Epithelial cell of alveolus of lung (primary cell): ENCODE measurements around the gene CDH6. TPM values are rescaled to one million over a fixed set of nuclear protein-coding genes. Genes with fewer than 3 reads are reported as not detected.

Source experiments
- total RNA-seq: library from RNA; depleted of rRNA; stranded (reverse); fragments of >200 nt; gene quantifications from 2 replicates; pipeline ENCODE4 v1.2.1, GENCODE V29; 2015

CDH6 gene
- total RNA-seq: 3.4 and 12.3 TPM in 2 replicates

GRCh38 chr5:31193591-31194467 is at the start of gene CDH6:
Gene CDH6, plus strand, starts transcription at chr5:31193686. Its CDS starts 73,788 bp downstream, at chr5:31267474.

